HEK293T (cell line): ENCODE data around the gene RGS7.
A peak's percentile ranks its signal among the peaks of the same experiment; 100 is the strongest.

Source experiments
- CTCF ChIA-PET: fragments of 350-600 bp; formaldehyde crosslinking; extraction: SDS; loops from one replicate; lab custom pipeline; 2021; ENCODE audit warnings: antibody characterized with exemption, inconsistent platforms; lab: Yijun Ruan, JAX
- POLR2A ChIA-PET: fragments of 350-600 bp; formaldehyde crosslinking; extraction: SDS; loops from one replicate; lab custom pipeline; 2020; ENCODE audit warnings: antibody characterized with exemption, inconsistent platforms; lab: Yijun Ruan, JAX
- DNase-seq: peaks from one replicate; pipeline ENCODE4 v3.0.0; 2012; ENCODE audit warnings: mixed read lengths; ENCODE audit errors: extremely low spot score
- ARNT ChIP-seq: fragments of 450-650 bp; IDR thresholded peaks from 2 replicates; pipeline ENCODE4 v1.6.1; 2017; ENCODE audit warnings: mild to moderate bottlenecking
- BHLHE40 ChIP-seq: fragments of 450-650 bp; IDR thresholded peaks from 2 replicates; pipeline ENCODE4 v1.6.1; 2016; ENCODE audit warnings: mild to moderate bottlenecking, moderate library complexity, borderline replicate concordance
- CTBP1 ChIP-seq: fragments of 450-650 bp; IDR thresholded peaks from 2 replicates; pipeline ENCODE4 v1.6.1; 2016; ENCODE audit warnings: borderline replicate concordance
- ELF4 ChIP-seq: fragments of 450-650 bp; IDR thresholded peaks from 2 replicates; pipeline ENCODE4 v1.6.1; 2017; ENCODE audit warnings: antibody characterized with exemption
- FOXA1 ChIP-seq: fragments of 450-650 bp; IDR thresholded peaks from 2 replicates; pipeline ENCODE4 v1.6.1; 2016; ENCODE audit warnings: mild to moderate bottlenecking
- FOXK2 ChIP-seq: fragments of 450-650 bp; IDR thresholded peaks from 2 replicates; pipeline ENCODE4 v1.6.1; 2016; ENCODE audit warnings: mild to moderate bottlenecking
- FOXM1 ChIP-seq: fragments of 450-650 bp; IDR thresholded peaks from 2 replicates; pipeline ENCODE4 v1.6.1; 2017; ENCODE audit warnings: mild to moderate bottlenecking, borderline replicate concordance
- HDGF ChIP-seq: fragments of 450-650 bp; IDR thresholded peaks from 2 replicates; pipeline ENCODE4 v1.6.1; 2017; ENCODE audit warnings: antibody characterized with exemption, borderline replicate concordance
- L3MBTL2 ChIP-seq: fragments of 450-650 bp; conservative IDR thresholded peaks from 2 replicates; pipeline ENCODE4 v1.6.1; 2016; ENCODE audit warnings: mild to moderate bottlenecking
- LEF1 ChIP-seq: fragments of 450-650 bp; IDR thresholded peaks from 2 replicates; pipeline ENCODE4 v1.6.1; 2017; ENCODE audit warnings: mild to moderate bottlenecking, borderline replicate concordance
- NFRKB ChIP-seq: fragments of 450-650 bp; IDR thresholded peaks from 2 replicates; pipeline ENCODE4 v1.6.1; 2016; ENCODE audit warnings: mild to moderate bottlenecking, moderate library complexity
- SP1 ChIP-seq: fragments of 450-650 bp; IDR thresholded peaks from 2 replicates; pipeline ENCODE4 v1.6.1; 2017
- SUZ12 ChIP-seq: fragments of 450-650 bp; IDR thresholded peaks from 2 replicates; pipeline ENCODE4 v1.6.1; 2016; ENCODE audit warnings: mild to moderate bottlenecking
- TARDBP ChIP-seq: fragments of 450-650 bp; IDR thresholded peaks from 2 replicates; pipeline ENCODE4 v1.6.1; 2016
- ZNF384 ChIP-seq: fragments of 450-650 bp; IDR thresholded peaks from 2 replicates; pipeline ENCODE4 v1.6.1; 2016
- TF ChIP-seq, protein P1 (sequence below): fragments of 450-650 bp; IDR thresholded peaks from 2 replicates; pipeline ENCODE4 v1.6.1; 2016

RGS7 gene

DNA sequence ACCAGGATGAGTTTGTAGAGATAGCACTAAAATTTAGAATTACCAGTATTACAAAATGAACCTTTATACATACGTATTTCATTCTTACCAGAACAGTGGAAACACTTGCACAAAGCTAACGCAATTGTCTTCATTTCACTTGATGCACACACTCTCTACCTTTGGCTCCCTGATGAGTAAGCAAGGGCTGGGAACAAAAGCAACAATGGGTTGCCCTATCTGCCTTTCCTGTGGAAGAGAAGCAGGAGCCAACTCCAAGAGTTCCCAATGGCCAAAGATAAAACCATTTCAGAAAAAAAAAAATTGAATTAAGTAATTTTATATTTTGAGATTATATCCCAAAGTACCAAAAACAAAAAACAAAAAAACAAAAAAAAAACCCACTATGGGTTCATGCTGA is 401.0 kb downstream of the RGS7 start:
- TF ChIP-seq SP1 (no peak), ZNF384 (no peak), BHLHE40 (no peak), HDGF (no peak), ELF4 (no peak), FOXM1 (no peak), SUZ12 (no peak), L3MBTL2 (no peak), LEF1 (no peak), ARNT (no peak)
- TF ChIP-seq, protein P1, sequence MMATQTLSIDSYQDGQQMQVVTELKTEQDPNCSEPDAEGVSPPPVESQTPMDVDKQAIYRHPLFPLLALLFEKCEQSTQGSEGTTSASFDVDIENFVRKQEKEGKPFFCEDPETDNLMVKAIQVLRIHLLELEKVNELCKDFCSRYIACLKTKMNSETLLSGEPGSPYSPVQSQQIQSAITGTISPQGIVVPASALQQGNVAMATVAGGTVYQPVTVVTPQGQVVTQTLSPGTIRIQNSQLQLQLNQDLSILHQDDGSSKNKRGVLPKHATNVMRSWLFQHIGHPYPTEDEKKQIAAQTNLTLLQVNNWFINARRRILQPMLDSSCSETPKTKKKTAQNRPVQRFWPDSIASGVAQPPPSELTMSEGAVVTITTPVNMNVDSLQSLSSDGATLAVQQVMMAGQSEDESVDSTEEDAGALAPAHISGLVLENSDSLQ, result no peak
- no peak for DNase-seq
- ChIA-PET CTCF (no interaction called here), POLR2A (no interaction called here)

DNA sequence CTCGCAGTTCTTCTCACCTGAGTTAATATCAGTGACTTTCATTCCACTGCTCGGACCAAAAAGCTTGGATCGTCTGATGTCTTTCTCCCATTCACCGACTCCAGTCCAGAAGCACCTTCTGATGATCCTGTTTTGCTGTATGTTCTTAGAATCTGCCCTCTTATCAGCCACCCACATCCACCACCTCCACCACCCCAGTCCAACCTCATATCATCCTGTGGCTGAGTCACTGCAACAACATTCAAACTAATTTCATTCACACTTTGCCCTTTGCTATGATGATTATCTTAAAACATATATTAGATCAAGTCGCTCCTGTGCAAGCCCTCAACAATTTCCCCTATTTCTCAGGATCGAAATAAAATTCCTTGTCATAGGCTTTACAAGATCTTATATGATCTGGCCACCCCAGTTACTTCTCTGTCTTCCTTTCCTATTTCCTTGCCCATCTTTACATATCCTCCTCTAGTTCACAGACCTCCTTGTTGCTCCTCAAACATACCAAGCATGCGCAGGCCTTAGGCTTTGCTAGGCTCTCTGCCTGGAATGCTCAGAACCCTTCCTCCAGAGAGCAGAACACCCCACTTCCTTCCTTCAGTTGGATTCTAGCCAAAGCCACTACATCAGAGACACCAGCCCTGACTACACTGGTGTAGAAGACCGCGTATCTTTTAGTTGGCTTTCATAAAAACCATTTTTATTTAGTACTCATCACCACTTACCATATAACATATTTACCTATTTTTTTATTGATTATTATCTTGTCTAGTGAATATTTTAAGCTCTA is 409.4 kb downstream of the RGS7 start:
- ChIA-PET CTCF (interaction anchor here (0.7 kb wide), 1 partner anchor 60 kb away, joined by 5 read pairs; no protein-coding TSS in a partner anchor), POLR2A (no interaction called here)
- DNase-seq, result no peak
- TF ChIP-seq HDGF (no peak), L3MBTL2 (no peak), ELF4 (no peak), FOXA1 (no peak), LEF1 (no peak), CTBP1 (no peak), SUZ12 (no peak), SP1 (no peak), ARNT (no peak)

DNA sequence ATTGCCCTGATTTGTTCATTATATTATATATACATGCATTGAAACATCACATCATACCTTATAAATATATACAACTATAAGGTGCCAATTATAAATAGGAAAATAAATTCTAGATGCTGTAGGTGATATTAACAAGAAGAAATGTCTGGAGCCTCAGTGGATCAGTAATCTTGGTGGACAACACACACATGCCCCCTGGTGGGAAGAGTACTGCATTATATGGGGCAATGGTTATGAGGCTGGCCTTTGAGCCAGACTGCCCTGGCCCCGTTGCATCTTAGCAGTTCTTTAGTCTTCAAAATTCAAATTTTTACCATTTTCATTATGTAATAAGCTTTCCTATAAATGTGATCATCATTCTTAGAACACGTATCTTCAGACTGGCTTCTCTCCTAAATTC is 410.1 kb downstream of the RGS7 start:
- TF ChIP-seq CTBP1 (no peak), BHLHE40 (no peak), FOXM1 (no peak), FOXK2 (no peak), NFRKB (no peak), FOXA1 (no peak), LEF1 (no peak)
- CTCF ChIA-PET, result interaction anchor here (0.7 kb wide), 1 partner anchor 60 kb away, joined by 5 read pairs; no protein-coding TSS in a partner anchor
- POLR2A ChIA-PET, result no interaction called here
- peak; percentile 70 for DNase-seq

DNA sequence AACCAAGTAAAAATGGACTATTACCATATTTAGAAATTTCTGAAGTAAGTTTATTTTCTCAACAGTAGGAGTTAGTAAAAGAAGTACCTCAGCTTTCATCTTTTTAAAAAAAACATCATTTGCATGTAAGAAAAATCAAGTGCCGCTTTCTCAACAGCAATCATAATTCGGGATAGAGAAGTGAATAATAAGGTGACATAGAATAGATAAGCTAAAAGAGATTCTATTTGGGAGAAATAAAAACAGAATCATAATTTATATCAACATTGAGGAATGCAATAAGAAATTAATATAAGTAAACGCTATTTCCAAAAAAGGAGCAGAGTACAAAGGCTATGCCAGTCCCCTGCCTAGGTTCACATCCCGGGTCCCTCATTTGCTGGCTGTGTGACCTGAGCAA is 414.1 kb downstream of the RGS7 start:
- ChIA-PET POLR2A (no interaction called here), CTCF (no interaction called here)
- TF ChIP-seq BHLHE40, result no peak
- TF ChIP-seq L3MBTL2, result no peak
- TF ChIP-seq FOXM1, result no peak
- no peak for TF ChIP-seq TARDBP
- TF ChIP-seq SP1, result no peak
- TF ChIP-seq FOXK2, result no peak
- TF ChIP-seq ELF4, result no peak
- TF ChIP-seq, protein P1, result no peak
- TF ChIP-seq FOXA1, result no peak
- TF ChIP-seq SUZ12, result no peak
- DNase-seq, result no peak

DNA sequence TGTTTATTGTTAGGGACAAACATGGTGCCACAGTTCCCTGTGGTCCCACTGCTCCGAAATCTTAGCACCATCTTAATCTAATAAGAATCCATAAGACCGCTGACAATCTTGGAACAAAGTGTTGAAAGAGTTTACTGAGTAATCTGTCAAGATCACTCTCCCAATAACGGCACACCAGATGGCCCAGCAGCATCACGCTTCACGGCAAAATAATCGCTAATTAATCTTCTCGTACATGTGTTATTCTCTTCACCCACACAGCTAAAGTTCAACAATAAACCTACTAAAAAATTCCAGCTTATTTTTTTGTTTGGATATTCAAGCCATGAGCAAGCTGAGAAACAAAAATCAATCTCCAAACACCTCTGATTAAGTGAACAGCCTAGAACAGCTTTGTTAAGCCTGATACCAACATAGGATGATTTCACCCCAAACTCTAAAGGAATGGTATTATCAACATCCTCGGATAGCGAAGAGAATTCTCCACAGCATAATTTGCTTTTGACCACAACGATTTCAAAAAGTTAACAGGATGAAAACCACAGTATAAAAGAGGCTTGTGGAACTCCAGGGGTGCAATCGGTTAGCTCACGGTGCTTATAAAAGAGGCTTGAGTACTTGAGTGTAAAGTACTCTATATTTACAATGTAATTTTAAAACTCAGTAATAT is 415.2 kb downstream of the RGS7 start:
- CTCF ChIA-PET, result no interaction called here

More for the DNA sequence above, 415.2 kb downstream of the RGS7 start:
- TF ChIP-seq SP1 (no peak), FOXK2 (no peak), FOXA1 (no peak), FOXM1 (no peak), CTBP1 (no peak), NFRKB (no peak), TARDBP (no peak), ARNT (no peak), ELF4 (no peak), HDGF (no peak), SUZ12 (no peak), BHLHE40 (no peak), LEF1 (no peak), ZNF384 (no peak), L3MBTL2 (no peak)
- TF ChIP-seq, protein P1, result no peak
- POLR2A ChIA-PET, result no interaction called here
- DNase-seq, result no peak
